Ascending aorta (tissue), 2 donors: ENCODE results near the gene RAB1B. TPM values are rescaled to one million over a fixed set of nuclear protein-coding genes. Genes with fewer than 3 reads are reported as not detected.

Source experiments
- DNase-seq, 2 donors: peaks; one replicate each; pipeline ENCODE4 v3.0.0-alpha.2; 2019; ENCODE audit warnings: low spot score in 2 of 2
- H3K27ac ChIP-seq, 2 donors: fragments of 200-600 bp; sonication (generic); one replicate each; pipeline ENCODE4 v1.5.1; 2016 to 2017; ENCODE audit warnings: mild to moderate bottlenecking in 1 of 2
- H3K27me3 ChIP-seq: fragments of 200-600 bp; sonication (generic); one replicate; pipeline ENCODE4 v1.5.1; 2017
- H3K36me3 ChIP-seq, 2 donors: fragments of 200-600 bp; sonication (generic); one replicate each; pipeline ENCODE4 v1.5.1; 2016
- H3K4me1 ChIP-seq, 2 donors: fragments of 200-600 bp; sonication (generic); one replicate each; pipeline ENCODE4 v1.5.1; 2016 to 2017; ENCODE audit warnings: mild to moderate bottlenecking in 1 of 2
- H3K4me3 ChIP-seq, 2 donors: fragments of 200-600 bp; sonication (generic); one replicate each; pipeline ENCODE4 v1.5.1; 2016 to 2017; ENCODE audit warnings: mild to moderate bottlenecking in 1 of 2
- H3K9me3 ChIP-seq, 2 donors: fragments of 200-600 bp; sonication (generic); one replicate each; pipeline ENCODE4 v1.5.1; 2016
- intact Hi-C: fragments of 100-400 bp; cut with DNase I; formaldehyde crosslinking; loops from one replicate; pipeline ENCODE4 v1.15.1; 2023
- total RNA-seq: library from RNA; depleted of rRNA; stranded (reverse); fragments of >200 nt; gene quantifications from one replicate; pipeline ENCODE4 v1.1.0, GENCODE V29; 2016
- TF ChIP-seq, protein P1 (sequence below), 3 experiments: fragments of 200-600 bp in 2 of 3; fragments of 450-650 bp in 1 of 3; sonication (generic) in 2 of 3; IDR thresholded peaks; one replicate each; pipeline ENCODE4 v1.5.1; 2016 to 2019; ENCODE audit warnings: antibody characterized with exemption in 3 of 3, mild to moderate bottlenecking in 1 of 3, moderate library complexity in 1 of 3

The RAB1B gene
- total RNA-seq, 1 donor from 2014 or later = 171 TPM

DNA sequence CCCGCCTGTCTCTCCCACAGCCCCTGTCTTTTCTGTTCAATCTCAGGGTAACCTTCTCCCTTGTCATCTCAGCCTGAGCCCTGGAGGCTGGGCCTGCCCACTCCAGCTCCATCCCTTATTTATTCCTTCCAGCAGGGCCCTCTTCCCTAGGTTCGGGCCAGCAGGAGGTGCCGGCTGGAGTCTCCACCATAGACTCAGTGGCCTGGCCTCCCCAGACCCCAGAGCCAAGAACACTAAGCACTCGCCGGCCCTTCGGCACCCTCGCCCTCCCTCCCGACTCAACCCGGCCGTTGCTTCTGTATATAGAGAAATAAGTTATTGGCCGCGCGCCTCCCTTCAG, 1.4 kb upstream of the RAB1B start:
- Histone ChIP-seq H3K4me1 (peaks cover 0 to 24% of the 10 kb centered on the region in 2 donors), H3K4me3 (peak overlapping the region; percentile 63 to 84), H3K27me3 (no peaks in the 10 kb centered on the region), H3K9me3 (no peaks in the 10 kb centered on the region), H3K36me3 (peaks cover 33 to 39% of the 10 kb centered on the region in 2 donors), H3K27ac (peak overlapping the region; percentile 94 to 99)
- no peak for DNase-seq
- TF ChIP-seq, protein P1, sequence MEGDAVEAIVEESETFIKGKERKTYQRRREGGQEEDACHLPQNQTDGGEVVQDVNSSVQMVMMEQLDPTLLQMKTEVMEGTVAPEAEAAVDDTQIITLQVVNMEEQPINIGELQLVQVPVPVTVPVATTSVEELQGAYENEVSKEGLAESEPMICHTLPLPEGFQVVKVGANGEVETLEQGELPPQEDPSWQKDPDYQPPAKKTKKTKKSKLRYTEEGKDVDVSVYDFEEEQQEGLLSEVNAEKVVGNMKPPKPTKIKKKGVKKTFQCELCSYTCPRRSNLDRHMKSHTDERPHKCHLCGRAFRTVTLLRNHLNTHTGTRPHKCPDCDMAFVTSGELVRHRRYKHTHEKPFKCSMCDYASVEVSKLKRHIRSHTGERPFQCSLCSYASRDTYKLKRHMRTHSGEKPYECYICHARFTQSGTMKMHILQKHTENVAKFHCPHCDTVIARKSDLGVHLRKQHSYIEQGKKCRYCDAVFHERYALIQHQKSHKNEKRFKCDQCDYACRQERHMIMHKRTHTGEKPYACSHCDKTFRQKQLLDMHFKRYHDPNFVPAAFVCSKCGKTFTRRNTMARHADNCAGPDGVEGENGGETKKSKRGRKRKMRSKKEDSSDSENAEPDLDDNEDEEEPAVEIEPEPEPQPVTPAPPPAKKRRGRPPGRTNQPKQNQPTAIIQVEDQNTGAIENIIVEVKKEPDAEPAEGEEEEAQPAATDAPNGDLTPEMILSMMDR (IDR thresholded peaks at IDR 0.05) = no peak
- intact Hi-C loops = loop anchor here (2.0 to 10.0 kb wide), 3 partner anchors 195 to 604 kb away; partner anchors contain the start of genes CFL1, PACS1 and RELA

DNA sequence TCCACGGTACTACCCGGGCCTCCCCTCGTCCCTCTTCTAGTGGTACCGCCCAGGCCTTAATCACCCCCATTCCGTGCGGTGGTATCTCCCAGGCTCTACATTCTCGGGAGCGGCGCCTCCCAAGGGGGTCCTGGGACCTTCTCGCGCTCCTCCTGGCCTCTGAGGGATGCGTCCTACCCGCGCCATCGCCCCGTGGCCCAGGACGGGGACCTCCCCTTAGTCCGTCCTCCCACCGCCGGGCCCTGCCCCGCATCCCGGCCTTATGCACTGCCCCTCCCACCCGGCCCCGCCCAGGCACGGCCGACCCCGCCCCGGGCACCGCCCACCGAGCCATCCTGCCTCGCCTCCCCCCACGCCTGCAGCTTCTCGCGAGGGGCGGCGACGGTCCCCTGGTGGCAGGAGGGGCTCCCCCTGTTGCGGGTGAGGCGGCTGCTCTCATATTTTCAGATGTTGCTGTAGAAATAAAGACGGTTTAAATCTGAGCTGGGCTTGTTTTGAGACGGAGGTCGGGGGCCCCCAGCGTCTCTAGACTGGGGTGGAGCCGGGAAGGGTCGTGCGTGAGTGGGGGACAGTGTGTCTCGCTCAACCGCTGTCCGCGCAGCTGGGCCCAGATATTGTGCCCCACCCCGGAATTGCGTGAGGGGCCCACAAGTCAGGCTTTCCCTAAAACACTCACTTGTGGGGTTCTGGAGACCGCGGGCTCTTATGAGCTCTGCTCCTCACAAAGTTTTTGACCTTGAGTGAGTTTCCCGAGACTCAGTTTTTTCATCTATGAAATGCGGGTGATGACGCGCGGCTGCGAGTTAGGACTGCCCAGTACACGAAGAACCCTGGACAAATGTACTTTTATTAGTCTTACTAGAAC, 828 bp upstream of the RAB1B start:
- peaks cover 0 to 24% of the 10 kb centered on the region in 2 donors for H3K4me1 ChIP-seq
- TF ChIP-seq, protein P1 (IDR thresholded peaks at IDR 0.05) = peak in 2 of 3 experiments; percentile 15 to 57
- DNase-seq = peak; percentile 57 to 94
- intact Hi-C loops = loop anchor here (1.0 to 10.0 kb wide), 6 partner anchors 15 to 605 kb away; partner anchors contain the start of genes C11orf68, CFL1, DRAP1 and PACS1
- H3K27ac ChIP-seq = peak overlapping the region; percentile 94 to 99
- peak overlapping the region; percentile 63 to 84 for H3K4me3 ChIP-seq
- H3K9me3 ChIP-seq = no peaks in the 10 kb centered on the region
- no peaks in the 10 kb centered on the region for H3K27me3 ChIP-seq
- H3K36me3 ChIP-seq = peaks cover 33 to 39% of the 10 kb centered on the region in 2 donors

- Histone ChIP-seq H3K27me3 (no peaks in the 10 kb centered on the region), H3K4me1 (peaks cover 0 to 24% of the 10 kb centered on the region in 2 donors), H3K9me3 (no peaks in the 10 kb centered on the region), H3K4me3 (peak overlapping the region; percentile 63 to 84), H3K27ac (peak overlapping the region; percentile 94 to 99), H3K36me3 (peaks cover 34 to 47% of the 10 kb centered on the region in 2 donors)
- intact Hi-C loops = loop anchor here (1.0 to 10.0 kb wide), 5 partner anchors 13 to 414 kb away; partner anchors contain the start of genes C11orf68, CFL1, DRAP1 and PACS1
- DNase-seq = no peak
- TF ChIP-seq, protein P1 (IDR thresholded peaks at IDR 0.05) = no peak
Measured at GRCh38 chr11:66268952-66269905, 790 bp downstream of the RAB1B start.

GRCh38 chr11:66271816-66272215, 3.4 kb downstream of the RAB1B start:
- Histone ChIP-seq H3K4me1 (peaks cover 0 to 20% of the 10 kb centered on the region in 2 donors), H3K4me3 (no peak overlapping the region), H3K9me3 (no peaks in the 10 kb centered on the region), H3K27me3 (no peaks in the 10 kb centered on the region), H3K36me3 (peaks cover 45 to 50% of the 10 kb centered on the region in 2 donors), H3K27ac (no peak overlapping the region)
- DNase-seq = no peak
- TF ChIP-seq, protein P1 (IDR thresholded peaks at IDR 0.05) = no peak
- intact Hi-C loops = no loop called here

GRCh38 chr11:66272596-66272995, 4.2 kb downstream of the RAB1B start:
- Histone ChIP-seq H3K4me1 (peaks cover 0 to 19% of the 10 kb centered on the region in 2 donors), H3K27ac (no peak overlapping the region), H3K36me3 (peaks cover 47 to 50% of the 10 kb centered on the region in 2 donors), H3K4me3 (no peak overlapping the region), H3K9me3 (no peaks in the 10 kb centered on the region), H3K27me3 (no peaks in the 10 kb centered on the region)
- intact Hi-C loops = no loop called here
- DNase-seq = no peak
- TF ChIP-seq, protein P1 (IDR thresholded peaks at IDR 0.05) = no peak
